Fibroblast of skin of right quadriceps (primary cell): ENCODE measurements around the gene EMP2.
A peak's percentile ranks its signal among the peaks of the same experiment; 100 is the strongest.
"Not testable (repeated sequence)": the region's sequence is repeated elsewhere in the genome, so short reads cannot be mapped to it uniquely, and the experiment has no call there.

Experiments used
- DNase-seq: peaks from one replicate; pipeline ENCODE4 v3.0.0-alpha.2; 2013

EMP2 gene

GRCh38 chr16:10519929-10520868, 60.2 kb downstream of the EMP2 start:
- DNase-seq = no peak

GRCh38 chr16:10519297-10519696, 61.1 kb downstream of the EMP2 start:
- DNase-seq = no peak

- DNase-seq = no peak
Measured at GRCh38 chr16:10518479-10519041, 61.8 kb downstream of the EMP2 start.

GRCh38 chr16:10517868-10518267, 62.5 kb downstream of the EMP2 start:
- no peak for DNase-seq

- peak; percentile 66 for DNase-seq
Measured at GRCh38 chr16:10514369-10515055, 65.9 kb downstream of the EMP2 start.

- DNase-seq = no peak
Measured at GRCh38 chr16:10511829-10512228, 68.6 kb downstream of the EMP2 start.

GRCh38 chr16:10510279-10510678, 70.1 kb downstream of the EMP2 start:
- DNase-seq = no peak

- peak; percentile 71 for DNase-seq
Measured at GRCh38 chr16:10509534-10510025, 70.8 kb downstream of the EMP2 start.

GRCh38 chr16:10505286-10505685, 75.1 kb downstream of the EMP2 start:
- DNase-seq = not testable (repeated sequence)

GRCh38 chr16:10504404-10504885, 76.0 kb downstream of the EMP2 start:
- DNase-seq = no peak

GRCh38 chr16:10502776-10503175, 77.6 kb downstream of the EMP2 start:
- DNase-seq = no peak

GRCh38 chr16:10501016-10501607, 79.3 kb downstream of the EMP2 start:
- DNase-seq = no peak

- no peak for DNase-seq
Measured at GRCh38 chr16:10500582-10500981, 79.8 kb downstream of the EMP2 start.

GRCh38 chr16:10497132-10498101, 83.0 kb downstream of the EMP2 start:
- DNase-seq = no peak

GRCh38 chr16:10495031-10495345, 85.4 kb downstream of the EMP2 start:
- no peak for DNase-seq

GRCh38 chr16:10494343-10495030, 85.9 kb downstream of the EMP2 start:
- no peak for DNase-seq

GRCh38 chr16:10493276-10493675, 87.1 kb downstream of the EMP2 start:
- DNase-seq = no peak

GRCh38 chr16:10490141-10490540, 90.3 kb downstream of the EMP2 start:
- DNase-seq = peak; percentile 10

GRCh38 chr16:10485698-10486382, 94.6 kb downstream of the EMP2 start:
- no peak for DNase-seq

- no peak for DNase-seq
Measured at GRCh38 chr16:10485159-10485558, 95.2 kb downstream of the EMP2 start.

GRCh38 chr16:10480151-10480550, 100.2 kb downstream of the EMP2 start:
- no peak for DNase-seq
